ENCODE results near the gene MYMK. TPM values are rescaled to one million over a fixed set of nuclear protein-coding genes. Genes with fewer than 3 reads are reported as not detected.

Gene MYMK
- total RNA-seq, 1 experiment from 2014 or later, result not detected

- Histone ChIP-seq H3K36me3 (ENCODE audit: control insufficient read depth, insufficient read depth, low read length) (no peaks in the 10 kb centered on the region), H3K4me1 (0 out of 2 replicates have a peak, but pooled peaks cover 3% of the 10 kb centered on the region), H3K4me3 (ENCODE audit: low read depth, low read length) (no peak overlapping the region), H3K27me3 (replicated peaks; ENCODE audit: control insufficient read depth, insufficient read depth, low read length) (no peaks in the 10 kb centered on the region), H3K9me3 (no peaks in the 10 kb centered on the region)
- BruUV-seq (replicated peaks), result no TSS peak
- Mint-ChIP-seq H3K27me3 (ENCODE audit: insufficient read depth, unreplicated experiment) (no peaks in the 10 kb centered on the region), H3K4me1 (ENCODE audit: low read depth, unreplicated experiment) (no peaks in the 10 kb centered on the region), H3K9me3 (ENCODE audit: unreplicated experiment) (no peaks in the 10 kb centered on the region), H3K27ac (ENCODE audit: unreplicated experiment) (no peak overlapping the region), H3K4me3 (ENCODE audit: unreplicated experiment) (no peak overlapping the region), H3K36me3 (ENCODE audit: insufficient read depth, unreplicated experiment) (no peaks in the 10 kb centered on the region)
- ChIA-PET CTCF (no interaction called here), POLR2A (no interaction called here)
- TF ChIP-seq CTCF (IDR thresholded peaks at IDR 0.05; ENCODE audit: insufficient read depth in 1 of 2, low read depth in 1 of 2, low read length in 1 of 2, severe bottlenecking in 1 of 2, unreplicated experiment in 1 of 2), result no peak
- intact Hi-C loops (cut with micrococcal nuclease; ENCODE audit: unreplicated experiment), result no loop called here
- DNase-seq, result no peak
Measured at GRCh38 chr9:133513214-133514100, 11.3 kb downstream of the MYMK start.

DNA sequence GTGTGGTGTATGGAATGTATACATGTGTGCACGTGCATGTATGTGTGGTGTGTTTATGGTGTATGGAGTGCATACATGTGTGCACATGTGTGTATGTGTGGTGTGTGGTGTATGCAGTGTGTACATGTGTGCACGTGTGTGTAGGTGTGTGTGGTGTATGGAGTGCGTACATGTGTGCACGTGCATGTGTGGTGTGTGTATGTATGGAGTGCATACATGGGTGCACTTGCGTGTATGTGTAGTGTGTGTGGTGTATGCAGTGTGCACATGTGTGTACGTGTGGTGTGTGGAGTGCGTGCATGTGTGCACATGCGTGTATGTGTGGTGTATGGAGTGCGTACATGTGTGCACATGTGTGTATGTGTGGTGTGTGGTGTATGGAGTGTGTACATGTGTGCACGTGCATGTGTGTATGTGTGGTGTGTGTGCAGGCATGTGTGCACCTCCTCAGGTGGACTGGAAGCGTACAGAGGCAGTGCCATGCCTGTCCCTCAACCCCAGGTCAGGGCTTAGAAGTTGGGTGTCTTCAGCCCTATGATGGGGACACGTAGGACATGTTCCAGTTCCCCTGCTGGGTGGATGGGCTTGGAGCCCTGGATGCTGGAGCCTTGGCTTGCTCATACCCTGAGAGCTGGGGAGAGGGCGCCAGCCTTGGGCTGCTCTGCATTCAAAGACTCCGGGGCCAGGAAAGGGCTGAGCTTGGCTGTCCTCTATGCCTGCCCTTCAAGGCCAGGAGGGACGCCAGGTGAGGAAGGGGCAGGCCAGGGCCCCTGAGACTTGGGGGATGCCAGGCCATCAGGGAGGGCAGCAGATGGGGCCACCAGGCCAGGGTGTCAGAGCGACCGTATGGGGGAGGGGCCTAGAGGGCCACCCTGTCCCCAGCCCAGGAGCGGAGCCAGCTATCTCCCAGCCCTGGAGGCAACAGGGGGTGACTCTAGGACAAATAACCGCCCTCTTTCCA is 12.2 kb downstream of the MYMK start:
- no peaks in the 10 kb centered on the region for H3K27me3 ChIP-seq (replicated peaks; ENCODE audit: control insufficient read depth, insufficient read depth, low read length)
- no peaks in the 10 kb centered on the region for H3K4me1 Mint-ChIP-seq (ENCODE audit: low read depth, unreplicated experiment)
- no peaks in the 10 kb centered on the region for H3K9me3 Mint-ChIP-seq (ENCODE audit: unreplicated experiment)
- BruUV-seq (replicated peaks), result no TSS peak
- no peaks in the 10 kb centered on the region for H3K36me3 ChIP-seq (ENCODE audit: control insufficient read depth, insufficient read depth, low read length)
- no peak overlapping the region for H3K27ac Mint-ChIP-seq (ENCODE audit: unreplicated experiment)
- intact Hi-C loops (cut with micrococcal nuclease; ENCODE audit: unreplicated experiment), result no loop called here
- H3K4me1 ChIP-seq, result 0 out of 2 replicates have a peak, but pooled peaks cover 3% of the 10 kb centered on the region
- H3K4me3 Mint-ChIP-seq (ENCODE audit: unreplicated experiment), result no peak overlapping the region
- no peaks in the 10 kb centered on the region for H3K27me3 Mint-ChIP-seq (ENCODE audit: insufficient read depth, unreplicated experiment)
- ChIA-PET CTCF (no interaction called here), POLR2A (no interaction called here)
- no peak for DNase-seq
- H3K4me3 ChIP-seq (ENCODE audit: low read depth, low read length), result no peak overlapping the region
- TF ChIP-seq CTCF (IDR thresholded peaks at IDR 0.05; ENCODE audit: insufficient read depth in 1 of 2, low read depth in 1 of 2, low read length in 1 of 2, severe bottlenecking in 1 of 2, unreplicated experiment in 1 of 2), result no peak
- no peaks in the 10 kb centered on the region for H3K9me3 ChIP-seq
- H3K36me3 Mint-ChIP-seq (ENCODE audit: insufficient read depth, unreplicated experiment), result no peaks in the 10 kb centered on the region

DNA sequence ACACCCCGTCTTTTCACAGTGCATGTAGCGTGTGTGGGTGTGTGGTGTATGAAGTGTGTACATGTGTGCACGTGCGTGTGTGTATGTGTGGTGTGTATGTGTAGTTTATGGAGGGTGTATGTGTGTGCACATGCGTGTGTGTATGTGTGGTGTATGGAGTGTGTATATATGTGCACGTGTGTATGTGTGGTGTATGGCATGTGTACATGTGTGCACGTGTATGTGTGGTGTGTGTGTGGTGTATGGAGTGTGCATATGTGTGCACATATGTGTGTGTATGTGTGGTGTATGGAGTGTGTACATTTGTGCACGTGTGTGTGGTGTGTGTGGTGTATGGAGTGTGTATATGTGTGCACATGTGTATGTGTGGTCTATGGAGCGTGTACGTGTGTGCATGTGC is 13.2 kb downstream of the MYMK start:
- Mint-ChIP-seq H3K4me3 (ENCODE audit: unreplicated experiment) (no peak overlapping the region), H3K27me3 (ENCODE audit: insufficient read depth, unreplicated experiment) (no peaks in the 10 kb centered on the region), H3K9me3 (ENCODE audit: unreplicated experiment) (no peaks in the 10 kb centered on the region), H3K4me1 (ENCODE audit: low read depth, unreplicated experiment) (no peaks in the 10 kb centered on the region), H3K36me3 (ENCODE audit: insufficient read depth, unreplicated experiment) (no peaks in the 10 kb centered on the region), H3K27ac (ENCODE audit: unreplicated experiment) (no peak overlapping the region)
- no TSS peak for BruUV-seq (replicated peaks)
- H3K27me3 ChIP-seq (replicated peaks; ENCODE audit: control insufficient read depth, insufficient read depth, low read length), result no peaks in the 10 kb centered on the region
- H3K36me3 ChIP-seq (ENCODE audit: control insufficient read depth, insufficient read depth, low read length), result no peaks in the 10 kb centered on the region
- DNase-seq, result no peak
- H3K9me3 ChIP-seq, result no peaks in the 10 kb centered on the region
- POLR2A ChIA-PET, result no interaction called here
- CTCF ChIA-PET, result no interaction called here
- no peak for TF ChIP-seq CTCF (IDR thresholded peaks at IDR 0.05; ENCODE audit: insufficient read depth in 1 of 2, low read depth in 1 of 2, low read length in 1 of 2, severe bottlenecking in 1 of 2, unreplicated experiment in 1 of 2)
- no peak overlapping the region for H3K4me3 ChIP-seq (ENCODE audit: low read depth, low read length)
- intact Hi-C loops (cut with micrococcal nuclease; ENCODE audit: unreplicated experiment), result no loop called here
- 0 out of 2 replicates have a peak, but pooled peaks cover 3% of the 10 kb centered on the region for H3K4me1 ChIP-seq
